Neural cell (in vitro differentiated cells): ENCODE measurements around the gene CENPP. TPM values are rescaled to one million over a fixed set of nuclear protein-coding genes. Genes with fewer than 3 reads are reported as not detected.
"Not testable (repeated sequence)": the region's sequence is repeated elsewhere in the genome, so short reads cannot be mapped to it uniquely, and the experiment has no call there.

Source experiments
- H2AFZ ChIP-seq: fragments of 200-600, 300-800 bp; sonication (generic), shearing (Covaris generic); 2 replicates; pipeline ENCODE4 v1.6.0; 2014; ENCODE audit warnings: low read depth, mild to moderate bottlenecking, antibody characterized with exemption, low read length, moderate library complexity
- H3F3A ChIP-seq: fragments of 200-600 bp; shearing (Covaris generic); 2 replicates; pipeline ENCODE4 v1.6.1; 2016; ENCODE audit warnings: mild to moderate bottlenecking, moderate library complexity, mixed read lengths, antibody characterized with exemption, low read length; ENCODE audit not compliant: insufficient read depth, poor library complexity, severe bottlenecking
- H3K27ac ChIP-seq: fragments of 200-600, 300-800 bp; sonication (generic), shearing (Covaris generic); 2 replicates; pipeline ENCODE4 v1.5.1; 2014; ENCODE audit warnings: mild to moderate bottlenecking, low read length, moderate library complexity
- H3K27me3 ChIP-seq: fragments of 300-800, 200-600 bp; sonication (generic), shearing (Covaris generic); 2 replicates; pipeline ENCODE4 v1.6.0; 2014; ENCODE audit warnings: mild to moderate bottlenecking, low read depth, low read length, moderate library complexity; ENCODE audit not compliant: insufficient read depth
- H3K36me3 ChIP-seq: fragments of 300-800, 200-600 bp; sonication (generic), shearing (Covaris generic); 2 replicates; pipeline ENCODE4 v1.5.1; 2014; ENCODE audit warnings: mild to moderate bottlenecking, antibody characterized with exemption, low read length, moderate library complexity; ENCODE audit not compliant: insufficient read depth
- H3K4me2 ChIP-seq: fragments of 300-800, 200-600 bp; sonication (generic), shearing (Covaris generic); 2 replicates; pipeline ENCODE4 v1.6.0; 2014; ENCODE audit warnings: mild to moderate bottlenecking, low read length
- H3K4me3 ChIP-seq: fragments of 300-800, 200-600 bp; sonication (generic), shearing (Covaris generic); 2 replicates; pipeline ENCODE4 v1.5.1; 2014; ENCODE audit warnings: mild to moderate bottlenecking, low read length, moderate library complexity
- H3K79me2 ChIP-seq: fragments of 200-600 bp; shearing (Covaris generic); replicated peaks from 2 replicates; pipeline ENCODE4 v1.6.0; 2014; ENCODE audit warnings: mild to moderate bottlenecking, low read length, moderate library complexity; ENCODE audit not compliant: insufficient read depth
- H3K9ac ChIP-seq: fragments of 300-800, 200-600 bp; sonication (generic), shearing (Covaris generic); 2 replicates; pipeline ENCODE4 v1.6.1; 2016; ENCODE audit warnings: mild to moderate bottlenecking, low read length, mixed read lengths
- H3K9me2 ChIP-seq: fragments of 200-600 bp; shearing (Covaris generic); 2 replicates; pipeline ENCODE4 v1.6.1; 2016; ENCODE audit warnings: mild to moderate bottlenecking, low read length, mixed read lengths; ENCODE audit not compliant: insufficient read depth
- H3K9me3 ChIP-seq: fragments of 200-600, 300-800 bp; sonication (generic), shearing (Covaris generic); 2 replicates; pipeline ENCODE4 v1.6.1; 2016; ENCODE audit warnings: mild to moderate bottlenecking, mixed run types, low read length, moderate library complexity, mixed read lengths
- H4K20me1 ChIP-seq: fragments of 200-600 bp; shearing (Covaris generic); 2 replicates; pipeline ENCODE4 v1.6.1; 2016; ENCODE audit warnings: mild to moderate bottlenecking, mixed run types; ENCODE audit not compliant: insufficient read depth
- CTCF ChIP-seq: fragments of 450-650 bp; IDR thresholded peaks from 2 replicates; pipeline ENCODE4 v1.5.1; 2014; ENCODE audit warnings: antibody characterized with exemption, mild to moderate bottlenecking, moderate library complexity; ENCODE audit not compliant: poor library complexity, severe bottlenecking
- EP300 ChIP-seq: fragments of 450-650 bp; conservative IDR thresholded peaks from 2 replicates; pipeline ENCODE4 v1.6.1; 2014; ENCODE audit warnings: antibody characterized with exemption, mild to moderate bottlenecking, moderate library complexity; ENCODE audit not compliant: poor library complexity, severe bottlenecking
- EZH2 ChIP-seq: fragments of 200-600, 300-800 bp; shearing (Covaris generic), sonication (generic); IDR thresholded peaks from 2 replicates; pipeline ENCODE4 v1.6.1; 2014; ENCODE audit warnings: antibody characterized with exemption, low read length, borderline replicate concordance, mild to moderate bottlenecking; ENCODE audit not compliant: insufficient read depth, poor library complexity, severe bottlenecking
- MXI1 ChIP-seq: fragments of 450-650 bp; conservative IDR thresholded peaks from 2 replicates; pipeline ENCODE4 v1.6.1; 2014; ENCODE audit warnings: antibody characterized with exemption, mild to moderate bottlenecking; ENCODE audit not compliant: poor library complexity, severe bottlenecking
- POLR2AphosphoS5 ChIP-seq: IDR thresholded peaks from 2 replicates; pipeline ENCODE4 v1.6.1; 2012
- RAD21 ChIP-seq: fragments of 450-650 bp; conservative IDR thresholded peaks from 2 replicates; pipeline ENCODE4 v1.6.1; 2014; ENCODE audit warnings: antibody characterized with exemption, mild to moderate bottlenecking, moderate library complexity
- REST ChIP-seq: IDR thresholded peaks from 2 replicates; pipeline ENCODE4 v1.6.1; 2012; ENCODE audit warnings: borderline replicate concordance
- SMC3 ChIP-seq: fragments of 450-650 bp; conservative IDR thresholded peaks from 2 replicates; pipeline ENCODE4 v1.6.1; 2014; ENCODE audit warnings: antibody characterized with exemption, mild to moderate bottlenecking, moderate library complexity; ENCODE audit not compliant: poor library complexity
- TAF1 ChIP-seq: IDR thresholded peaks from 2 replicates; pipeline ENCODE4 v1.6.1; 2012; ENCODE audit warnings: low read depth
- polyA plus RNA-seq: library from polyadenylated mRNA; depleted of rRNA; stranded (reverse); fragments of >200 nt; gene quantifications from 2 replicates; pipeline ENCODE4 v1.2.3, GENCODE V29; 2014

Gene CENPP
- polyA plus RNA-seq, 1 donor from 2014 or later, result 5.0 TPM

- H4K20me1 ChIP-seq, result no peaks in the 10 kb centered on the region
- H3K27me3 ChIP-seq, result no peaks in the 10 kb centered on the region
- H3K9me3 ChIP-seq, result no peaks in the 10 kb centered on the region
- no peaks in the 10 kb centered on the region for H3K36me3 ChIP-seq
- no peaks in the 10 kb centered on the region for H3K9me2 ChIP-seq
- no peak overlapping the region for H3K27ac ChIP-seq
- no peak overlapping the region for H3K9ac ChIP-seq
- H2AFZ ChIP-seq, result no peak overlapping the region
- no peaks in the 10 kb centered on the region for H3K79me2 ChIP-seq
- H3F3A ChIP-seq, result no peaks in the 10 kb centered on the region
- TF ChIP-seq EZH2, result no peak
- TF ChIP-seq POLR2AphosphoS5, result no peak
- TF ChIP-seq CTCF, result no peak
- TF ChIP-seq RAD21, result no peak
- no peak for TF ChIP-seq SMC3
- TF ChIP-seq EP300, result no peak
- no peak for TF ChIP-seq TAF1
- no peak for TF ChIP-seq MXI1
- TF ChIP-seq REST, result no peak
- H3K4me2 ChIP-seq, result no peak overlapping the region
- H3K4me3 ChIP-seq, result no peak overlapping the region
These were observed 266.8 kb downstream of the CENPP start for GRCh38 chr9:92592537-92592936.

- H3F3A ChIP-seq, result no peaks in the 10 kb centered on the region
- no peak overlapping the region for H2AFZ ChIP-seq
- no peaks in the 10 kb centered on the region for H3K79me2 ChIP-seq
- H4K20me1 ChIP-seq, result no peaks in the 10 kb centered on the region
- no peaks in the 10 kb centered on the region for H3K27me3 ChIP-seq
- H3K9me2 ChIP-seq, result no peaks in the 10 kb centered on the region
- H3K9me3 ChIP-seq, result no peaks in the 10 kb centered on the region
- H3K4me3 ChIP-seq, result no peak overlapping the region
- H3K4me2 ChIP-seq, result no peak overlapping the region
- no peak overlapping the region for H3K9ac ChIP-seq
- H3K27ac ChIP-seq, result no peak overlapping the region
- no peak for TF ChIP-seq REST
- TF ChIP-seq POLR2AphosphoS5, result no peak
- TF ChIP-seq SMC3, result no peak
- TF ChIP-seq TAF1, result no peak
- TF ChIP-seq MXI1, result no peak
- TF ChIP-seq EZH2, result no peak
- no peak for TF ChIP-seq CTCF
- no peak for TF ChIP-seq EP300
- TF ChIP-seq RAD21, result no peak
- H3K36me3 ChIP-seq, result no peaks in the 10 kb centered on the region
These were observed 267.5 kb downstream of the CENPP start for GRCh38 chr9:92592946-92593861.

GRCh38 chr9:92595075-92595474 lies 269.3 kb downstream of the CENPP start:
- H4K20me1 ChIP-seq, H3F3A ChIP-seq, H3K9ac ChIP-seq: not testable (repeated sequence)

More at GRCh38 chr9:92595075-92595474, 269.3 kb downstream of the CENPP start:
- H3K4me3 ChIP-seq, H2AFZ ChIP-seq, H3K27ac ChIP-seq, H3K27me3 ChIP-seq, H3K9me3 ChIP-seq, H3K9me2 ChIP-seq, H3K4me2 ChIP-seq, H3K36me3 ChIP-seq, H3K79me2 ChIP-seq: not testable (repeated sequence)
